GM13977 (cell line): Measurements from ENCODE around the gene GRK5.

Experiments
- DNase-seq: peaks from one replicate; pipeline ENCODE4 v3.0.0; 2012; ENCODE audit warnings: low spot score
- CTCF ChIP-seq: IDR thresholded peaks from 2 replicates; pipeline ENCODE4 v1.5.1; 2012; ENCODE audit warnings: mild to moderate bottlenecking, control low read depth; ENCODE audit not compliant: insufficient read depth; ENCODE audit errors: extremely low read depth, missing control alignments
- in situ Hi-C: fragments of 300-500 bp; cut with MboI; formaldehyde crosslinking; loops from one replicate; pipeline ENCODE4 v1.12.0; 2022; ENCODE audit warnings: low sequenced_read_pairs, low pct_unique_long_range_greater_than_20kb, mixed read lengths, inconsistent platforms; ENCODE audit not compliant: unreplicated experiment

The GRK5 gene

GRCh38 chr10:119374236-119374635 lies 166.9 kb downstream of the GRK5 start:
- TF ChIP-seq CTCF, result no peak
- DNase-seq, result no peak
- in situ Hi-C loops, result no loop called here

GRCh38 chr10:119375574-119376272 lies 168.4 kb downstream of the GRK5 start:
- no peak for TF ChIP-seq CTCF
- in situ Hi-C loops, result no loop called here
- no peak for DNase-seq

GRCh38 chr10:119377451-119377957 lies 170.1 kb downstream of the GRK5 start:
- no peak for TF ChIP-seq CTCF
- DNase-seq, result no peak
- in situ Hi-C loops, result no loop called here

GRCh38 chr10:119377958-119378736 lies 170.8 kb downstream of the GRK5 start:
- no peak for TF ChIP-seq CTCF
- in situ Hi-C loops, result no loop called here
- no peak for DNase-seq

- in situ Hi-C loops, result no loop called here
- TF ChIP-seq CTCF, result no peak
- DNase-seq, result no peak
Observed at GRCh38 chr10:119378737-119379067, 171.3 kb downstream of the GRK5 start.

- no peak for TF ChIP-seq CTCF
- DNase-seq, result no peak
- in situ Hi-C loops, result no loop called here
Observed at GRCh38 chr10:119379466-119380071, 172.2 kb downstream of the GRK5 start.
